T follicular helper cell (primary cell): ENCODE results near the gene PRRT2.
A peak's percentile ranks its signal among the peaks of the same experiment; 100 is the strongest.

Source experiments
- DNase-seq: peaks from one replicate; pipeline ENCODE4 v3.0.0-alpha.2; 2020; ENCODE audit warnings: low read depth

The PRRT2 gene

DNA sequence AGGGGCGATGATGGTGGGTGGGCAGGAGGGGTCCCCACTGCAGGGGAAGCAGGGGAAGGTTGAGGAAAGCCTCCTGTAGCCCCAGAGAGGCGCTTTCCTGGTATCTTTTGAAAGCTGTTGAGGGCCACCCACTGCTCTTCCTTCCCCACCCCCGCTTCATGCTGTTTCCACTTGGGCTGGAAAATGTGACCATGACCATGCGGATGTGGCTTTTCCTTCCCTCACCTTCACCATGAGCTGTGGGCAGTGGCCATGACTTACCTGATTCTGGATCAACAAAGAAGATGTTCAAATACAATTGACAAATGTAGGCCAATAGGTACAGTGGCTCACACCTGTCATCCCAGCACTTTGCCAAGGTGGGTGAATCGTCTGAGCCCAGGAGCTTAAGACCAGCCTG, 22.1 kb downstream of the PRRT2 start:
- DNase-seq, result no peak

DNA sequence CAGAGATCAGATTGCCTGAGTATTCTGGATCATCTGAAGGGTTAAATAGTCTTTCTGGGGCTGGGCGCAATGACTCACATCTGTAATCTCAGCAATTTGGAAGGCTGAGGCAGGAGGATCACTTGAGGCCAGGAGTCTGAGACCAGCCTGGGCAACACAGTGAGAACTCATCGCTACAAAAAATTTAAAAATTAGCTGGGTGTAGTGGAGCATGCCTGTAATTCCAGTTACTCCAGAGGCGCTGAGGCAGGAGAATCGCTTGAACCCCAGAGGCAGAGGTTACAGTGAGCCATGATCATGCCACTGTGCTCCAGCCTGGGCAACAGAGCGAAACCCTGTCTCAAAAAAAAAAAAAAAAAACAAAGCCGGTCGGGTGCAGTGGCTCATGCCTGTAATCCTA, 23.9 kb downstream of the PRRT2 start:
- DNase-seq, result no peak

GRCh38 chr16:29836623-29837022, 24.6 kb downstream of the PRRT2 start:
- no peak for DNase-seq

- no peak for DNase-seq
These were observed 25.8 kb downstream of the PRRT2 start for GRCh38 chr16:29837841-29838240.

GRCh38 chr16:29839822-29840221, 27.8 kb downstream of the PRRT2 start:
- DNase-seq, result no peak

- no peak for DNase-seq
These were observed 28.2 kb downstream of the PRRT2 start for GRCh38 chr16:29840240-29840639.

- no peak for DNase-seq
These were observed 29.6 kb downstream of the PRRT2 start for GRCh38 chr16:29841631-29842030.

- DNase-seq, result no peak
These were observed 30.8 kb downstream of the PRRT2 start for GRCh38 chr16:29842732-29843346.

DNA sequence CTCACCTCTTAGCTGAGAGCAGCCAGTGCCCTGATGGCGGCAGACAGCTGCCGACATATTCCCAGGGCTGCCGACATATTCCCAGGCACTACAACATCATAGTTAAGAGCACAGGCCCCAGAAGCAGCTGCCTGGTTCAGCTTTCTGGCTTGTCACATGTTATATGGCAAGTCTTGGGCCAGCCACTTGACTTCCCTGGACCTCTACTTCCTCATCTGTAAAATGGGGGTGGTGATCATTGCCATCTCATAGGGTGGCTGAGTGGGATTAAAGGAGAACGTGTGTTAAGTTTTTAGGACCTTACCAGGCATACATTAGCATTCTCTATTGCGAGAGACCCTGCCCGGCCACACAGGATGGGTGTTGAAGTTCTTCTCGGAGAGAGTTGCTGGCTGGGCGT, 31.9 kb downstream of the PRRT2 start:
- no peak for DNase-seq

DNA sequence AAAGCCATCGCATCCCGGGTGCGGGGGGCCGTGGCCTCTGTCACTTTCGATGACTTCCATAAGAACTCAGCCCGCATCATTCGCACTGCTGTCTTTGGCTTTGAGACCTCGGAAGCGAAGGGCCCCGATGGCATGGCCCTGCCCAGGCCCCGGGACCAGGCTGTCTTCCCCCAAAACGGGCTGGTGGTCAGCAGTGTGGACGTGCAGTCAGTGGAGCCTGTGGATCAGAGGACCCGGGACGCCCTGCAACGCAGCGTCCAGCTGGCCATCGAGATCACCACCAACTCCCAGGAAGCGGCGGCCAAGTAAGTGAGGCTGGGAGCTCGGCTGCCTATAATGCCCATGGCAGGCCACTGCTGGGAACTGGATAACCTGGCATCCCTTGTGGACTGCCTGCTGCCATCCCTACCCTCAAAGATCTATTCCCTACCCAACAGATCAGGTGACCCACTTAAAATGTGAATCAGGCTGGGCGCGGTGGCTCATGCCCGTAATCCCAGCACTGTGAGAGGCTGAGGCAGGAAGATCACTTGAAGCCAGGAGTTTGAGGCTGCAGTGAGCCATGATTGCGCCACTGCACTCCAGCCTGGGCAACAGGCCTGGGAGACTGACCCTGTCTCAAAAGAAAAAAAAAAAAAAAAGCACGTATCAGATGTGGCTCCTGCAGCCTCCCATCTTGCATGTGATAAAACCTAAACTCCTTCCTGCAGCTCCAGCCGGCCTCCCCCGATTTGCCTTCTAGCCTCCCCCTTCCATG, 32.8 kb downstream of the PRRT2 start:
- DNase-seq, result no peak

GRCh38 chr16:29845656-29846055, 33.7 kb downstream of the PRRT2 start:
- no peak for DNase-seq

DNA sequence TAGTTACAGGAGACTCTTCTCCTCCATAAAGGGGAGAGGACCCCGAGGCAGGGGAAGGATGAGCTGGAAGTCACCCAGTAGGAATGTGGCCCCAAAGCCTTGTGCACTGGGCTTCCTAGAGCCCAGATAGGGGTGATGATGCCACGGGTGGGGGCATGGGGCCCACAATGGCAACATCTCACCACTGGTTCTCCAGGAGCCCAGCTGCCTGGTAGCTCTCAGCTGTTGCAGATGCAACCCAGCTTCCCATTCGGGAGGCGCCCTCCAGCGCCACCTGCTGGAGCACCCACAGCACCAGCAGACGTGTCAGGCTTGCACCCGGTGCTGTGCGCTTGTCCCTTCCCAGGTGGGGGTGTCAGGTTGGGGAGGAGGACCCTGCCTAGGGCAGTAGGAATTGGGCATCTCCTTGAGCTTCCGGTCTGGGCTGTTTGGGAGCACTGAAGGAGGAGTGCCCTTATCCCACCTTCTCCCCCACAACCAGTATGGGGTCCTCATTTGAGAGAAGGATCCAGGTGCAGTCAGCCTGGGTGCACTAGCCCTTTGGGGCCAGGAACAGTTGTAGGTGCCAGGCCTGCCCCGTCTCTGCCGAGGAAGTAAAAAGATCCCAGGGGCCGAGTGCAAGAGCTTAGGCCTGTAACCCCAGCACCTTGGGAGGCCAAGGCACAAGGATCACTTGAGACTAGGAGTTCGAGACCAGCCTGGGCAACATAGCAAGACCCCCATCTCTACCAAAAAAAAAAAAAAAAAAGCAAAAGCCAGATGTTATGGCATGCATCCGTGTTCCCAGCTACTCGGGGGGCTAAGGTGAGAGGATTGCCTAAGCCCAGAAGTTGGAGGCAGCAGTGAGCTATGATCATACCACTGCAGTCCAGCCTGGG, 36.7 kb downstream of the PRRT2 start:
- DNase-seq, result peak; percentile 75

DNA sequence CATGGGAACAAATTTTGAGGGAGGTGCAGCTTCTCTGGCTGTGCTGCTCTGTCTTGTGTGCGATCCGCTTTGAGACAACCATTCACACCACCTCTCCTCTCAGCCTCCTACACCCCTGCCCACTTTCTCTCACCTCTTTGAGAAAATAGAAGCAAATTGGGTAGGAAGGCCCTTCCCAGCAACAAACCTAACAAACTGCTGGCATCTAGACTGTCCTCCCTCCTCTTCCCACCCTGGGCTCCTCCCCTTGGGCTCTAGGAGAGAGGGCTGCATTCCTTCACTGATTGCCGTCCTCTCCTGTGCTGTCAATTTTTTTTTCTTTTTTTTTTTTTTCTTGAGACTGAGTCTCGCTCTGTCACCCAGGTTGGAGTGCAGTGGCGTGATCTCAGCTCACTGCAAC, 37.5 kb downstream of the PRRT2 start:
- no peak for DNase-seq

GRCh38 chr16:29850998-29851397, 39.0 kb downstream of the PRRT2 start:
- no peak for DNase-seq

DNA sequence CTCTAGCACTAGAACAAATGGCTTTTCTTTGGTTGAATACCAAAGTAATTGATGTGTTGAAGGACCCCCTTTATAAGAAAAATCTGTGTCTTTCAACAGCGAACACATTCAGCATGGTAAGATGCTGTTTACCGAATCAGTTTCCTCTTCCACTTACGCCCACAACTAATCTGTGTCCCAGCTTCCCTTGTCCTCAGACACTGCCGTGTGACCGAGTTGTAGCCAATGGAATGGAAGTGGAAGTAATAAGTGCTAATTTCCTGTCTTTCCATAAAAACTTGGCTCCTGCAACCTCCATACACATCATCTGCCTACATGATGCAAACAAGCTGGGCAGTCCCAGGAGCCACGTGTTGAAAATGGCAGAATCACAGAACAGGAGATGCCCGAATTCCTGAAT, 40.7 kb downstream of the PRRT2 start:
- DNase-seq, result no peak

- no peak for DNase-seq
These were observed 42.6 kb downstream of the PRRT2 start for GRCh38 chr16:29854520-29855100.

- no peak for DNase-seq
These were observed 45.3 kb downstream of the PRRT2 start for GRCh38 chr16:29857133-29857760.

- no peak for DNase-seq
These were observed 46.3 kb downstream of the PRRT2 start for GRCh38 chr16:29858149-29858849.

DNA sequence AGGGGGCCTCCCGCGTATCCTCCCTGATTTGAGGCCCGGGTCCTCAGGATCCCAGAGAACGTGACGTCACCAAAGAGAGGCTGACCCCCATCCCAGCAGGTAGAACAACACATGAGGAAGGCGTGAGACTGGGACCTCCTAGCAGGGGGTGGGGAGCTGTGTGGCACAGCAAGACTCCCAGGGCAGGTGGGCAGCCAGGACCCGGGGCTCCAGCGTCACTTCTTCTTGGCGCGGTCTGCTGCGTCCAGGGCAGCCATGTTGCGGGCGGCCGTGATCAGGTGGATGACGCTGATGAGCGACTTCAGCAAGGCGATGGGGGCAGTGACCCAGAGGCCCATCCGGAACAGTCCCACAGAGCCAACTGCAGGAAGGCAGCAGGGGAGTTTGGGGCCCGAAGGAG, 47.0 kb downstream of the PRRT2 start:
- no peak for DNase-seq

DNA sequence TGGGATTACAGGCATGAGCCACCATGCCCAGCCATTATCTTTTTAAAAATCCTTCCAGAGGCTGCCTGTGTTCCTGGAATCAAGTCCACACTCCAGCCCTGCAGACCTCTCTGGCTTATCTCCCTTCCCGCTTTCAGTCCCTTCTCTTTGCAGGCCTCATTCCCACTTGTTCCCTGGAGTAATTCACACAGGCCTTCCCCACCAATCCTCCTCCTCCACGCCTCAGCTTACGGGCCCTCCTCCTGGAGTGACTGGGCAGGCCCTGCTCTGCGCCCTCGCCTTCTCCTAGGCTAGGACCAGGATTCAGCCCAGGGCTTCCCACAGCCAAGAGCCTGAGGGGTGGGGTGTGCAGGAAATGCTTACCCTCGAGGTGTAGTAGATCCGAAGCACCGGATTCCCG, 48.2 kb downstream of the PRRT2 start:
- DNase-seq, result no peak

DNA sequence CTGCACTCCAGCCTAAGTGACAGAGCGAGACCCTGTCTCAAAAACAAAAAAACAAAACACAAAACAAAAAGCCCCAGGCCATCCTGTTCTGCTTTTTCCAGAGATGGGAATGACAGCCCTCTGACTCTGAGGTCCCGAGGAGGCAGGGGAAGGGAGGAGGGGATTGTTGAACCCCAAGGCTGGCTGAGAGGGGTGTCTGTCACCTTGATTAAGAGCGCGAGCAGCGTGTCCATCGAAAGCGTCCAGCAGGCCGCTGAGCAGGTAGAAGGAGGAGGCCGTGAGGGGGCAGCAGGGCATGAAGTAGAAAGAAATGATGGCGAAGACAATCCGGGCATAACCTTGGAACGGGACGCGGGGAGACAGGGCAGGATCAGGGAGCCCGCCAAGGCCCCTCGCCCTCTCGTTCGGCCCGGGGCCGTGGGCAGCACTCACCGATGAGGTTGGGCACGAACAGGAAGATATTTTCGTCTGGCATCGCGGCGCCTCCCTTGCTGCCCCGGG, 50.4 kb downstream of the PRRT2 start:
- no peak for DNase-seq
